Esophagus (tissue), 2 donors: ENCODE results near the gene HEPACAM2. TPM values are rescaled to one million over a fixed set of nuclear protein-coding genes. Genes with fewer than 3 reads are reported as not detected.

Source experiments
- H3K27ac ChIP-seq, 2 donors: one replicate each; pipeline ENCODE4 v1.5.1; 2013; ENCODE audit warnings: low read depth in 2 of 2, mild to moderate bottlenecking in 2 of 2, inconsistent platforms in 1 of 2, low read length in 1 of 2, moderate library complexity in 1 of 2
- H3K27me3 ChIP-seq, 2 donors: one replicate each; pipeline ENCODE4 v1.6.1; 2013; ENCODE audit warnings: low read length in 2 of 2, control low read depth in 1 of 2, mild to moderate bottlenecking in 1 of 2; ENCODE audit not compliant: insufficient read depth in 2 of 2, control insufficient read depth in 1 of 2
- H3K36me3 ChIP-seq, 2 donors: one replicate each; pipeline ENCODE4 v1.6.1; 2013; ENCODE audit warnings: low read length in 1 of 2; ENCODE audit not compliant: control insufficient read depth in 2 of 2, insufficient read depth in 2 of 2
- H3K4me1 ChIP-seq, 2 donors: one replicate each; pipeline ENCODE4 v1.6.1; 2013; ENCODE audit warnings: low read length in 1 of 2; ENCODE audit not compliant: control insufficient read depth in 2 of 2, insufficient read depth in 2 of 2
- H3K4me3 ChIP-seq, 2 donors: one replicate each; pipeline ENCODE4 v1.5.1; 2013; ENCODE audit warnings: low read length in 2 of 2, mild to moderate bottlenecking in 2 of 2, low read depth in 1 of 2, moderate library complexity in 1 of 2
- H3K9me3 ChIP-seq, 2 donors: one replicate each; pipeline ENCODE4 v1.6.1; 2013; ENCODE audit warnings: mild to moderate bottlenecking in 2 of 2, low read depth in 1 of 2, low read length in 1 of 2, moderate library complexity in 1 of 2; ENCODE audit not compliant: control insufficient read depth in 2 of 2, insufficient read depth in 1 of 2
- WGBS, 2 donors: extraction: QIAGEN DNeasy Blood & Tissue Kit; methylation state at CpG; one replicate each; pipeline ENCODE4 v1.1.7; 2013; 5-methylcytosine and 5-hydroxymethylcytosine counted together
- polyA plus RNA-seq, 2 donors: library from polyadenylated mRNA; stranded (reverse); fragments of 200-250 nt; gene quantifications; one replicate each; pipeline ENCODE4 v1.2.3, GENCODE V29; 2013
- donor health status: healthy with polysubstance abuse.
- donor health status: Bipolar disorder and iron deficiency.

HEPACAM2 gene
- polyA plus RNA-seq, 2 donors, result 0.04 TPM; not detected in 1

DNA sequence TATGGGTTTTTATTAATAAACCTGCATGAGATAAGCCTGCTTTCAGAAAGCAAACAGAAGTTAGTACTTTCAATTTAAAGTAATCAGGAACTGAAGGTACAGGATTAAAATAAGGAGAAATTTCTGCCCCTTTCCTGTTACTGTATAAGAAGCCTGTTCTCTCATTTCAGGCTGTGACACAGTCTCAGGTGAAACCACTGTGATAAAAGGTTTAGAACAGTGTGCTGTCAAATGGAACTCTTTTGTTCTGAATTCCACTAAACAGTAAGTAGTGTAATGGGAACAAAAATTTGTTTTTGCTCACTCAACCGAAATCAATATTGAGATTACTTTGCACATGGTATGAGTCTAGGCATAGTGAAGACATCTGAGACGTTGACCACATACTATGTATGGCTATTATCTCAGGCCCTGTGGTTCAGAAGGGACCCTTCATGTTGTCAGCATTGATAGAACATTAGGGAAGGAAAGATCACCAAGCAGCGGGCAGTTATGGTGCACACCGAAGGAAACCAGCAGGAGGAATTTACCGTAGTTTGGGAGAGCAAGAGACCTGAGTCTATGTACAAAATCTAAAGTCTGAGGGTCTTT lies 14.9 kb downstream of the HEPACAM2 start:
- no peaks in the 10 kb centered on the region for H3K36me3 ChIP-seq

DNA sequence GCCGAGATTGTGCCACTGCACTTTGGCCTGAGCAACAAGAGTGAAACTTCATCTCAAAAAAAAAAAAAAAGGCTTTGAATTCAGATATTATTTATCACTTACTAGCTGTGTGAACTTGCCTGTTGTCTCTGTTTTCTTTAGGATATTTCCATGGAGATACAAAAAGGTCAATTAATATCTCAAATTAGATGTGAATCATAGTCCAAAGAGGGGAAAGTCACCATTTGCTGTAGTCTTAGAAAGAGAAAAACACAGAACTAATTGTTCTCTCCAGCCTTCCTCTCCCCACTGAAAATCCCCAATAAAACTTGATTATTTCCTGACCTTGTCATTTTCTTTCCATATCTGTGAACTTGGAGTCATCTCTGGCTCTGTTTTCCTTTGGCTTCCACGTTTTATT lies 21.2 kb downstream of the HEPACAM2 start:
- H3K27ac ChIP-seq, result no peak overlapping the region
- WGBS, 2 donors, result 41 to 46% methylated on average over 2 of the region's 2 CpGs

More for the DNA sequence above, 14.9 kb downstream of the HEPACAM2 start:
- 77 to 79% methylated on average over 5 of the region's 5 CpGs for WGBS, 2 donors
- no peaks in the 10 kb centered on the region for H3K4me1 ChIP-seq
- H3K27ac ChIP-seq, result no peak overlapping the region
- H3K27me3 ChIP-seq, result peaks cover 0 to 2% of the 10 kb centered on the region in 2 donors
- H3K4me3 ChIP-seq, result no peak overlapping the region
- H3K9me3 ChIP-seq, result no peaks in the 10 kb centered on the region

DNA sequence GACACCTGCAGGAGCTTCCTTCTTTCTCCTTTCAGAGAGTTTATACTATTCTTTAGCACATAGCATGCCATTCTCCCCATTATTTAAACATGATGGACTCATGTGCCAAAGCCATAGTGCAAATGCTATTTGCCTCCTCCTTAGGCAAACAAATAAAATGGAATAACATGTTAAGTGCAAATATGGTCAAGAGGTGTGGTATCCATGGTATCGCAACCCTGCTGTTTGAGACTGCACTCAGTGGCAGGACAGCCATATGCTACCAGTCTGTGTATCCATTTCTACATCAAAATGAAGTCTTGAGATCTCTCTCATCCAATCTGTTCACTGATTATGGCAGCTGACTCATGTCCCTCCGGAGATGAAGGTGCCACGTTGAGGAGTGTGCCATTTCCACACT lies 22.8 kb downstream of the HEPACAM2 start:
- H3K27me3 ChIP-seq, result peaks cover 0 to 2% of the 10 kb centered on the region in 2 donors
- no peaks in the 10 kb centered on the region for H3K36me3 ChIP-seq
- WGBS, 2 donors, result 60 to 70% methylated on average over 3 of the region's 3 CpGs
- no peaks in the 10 kb centered on the region for H3K4me1 ChIP-seq
- H3K9me3 ChIP-seq, result no peaks in the 10 kb centered on the region
- no peak overlapping the region for H3K27ac ChIP-seq
- H3K4me3 ChIP-seq, result no peak overlapping the region

More for the DNA sequence above, 21.2 kb downstream of the HEPACAM2 start:
- Histone ChIP-seq H3K4me3 (no peak overlapping the region), H3K9me3 (no peaks in the 10 kb centered on the region), H3K36me3 (no peaks in the 10 kb centered on the region), H3K4me1 (no peaks in the 10 kb centered on the region), H3K27me3 (peaks cover 0 to 2% of the 10 kb centered on the region in 2 donors)

DNA sequence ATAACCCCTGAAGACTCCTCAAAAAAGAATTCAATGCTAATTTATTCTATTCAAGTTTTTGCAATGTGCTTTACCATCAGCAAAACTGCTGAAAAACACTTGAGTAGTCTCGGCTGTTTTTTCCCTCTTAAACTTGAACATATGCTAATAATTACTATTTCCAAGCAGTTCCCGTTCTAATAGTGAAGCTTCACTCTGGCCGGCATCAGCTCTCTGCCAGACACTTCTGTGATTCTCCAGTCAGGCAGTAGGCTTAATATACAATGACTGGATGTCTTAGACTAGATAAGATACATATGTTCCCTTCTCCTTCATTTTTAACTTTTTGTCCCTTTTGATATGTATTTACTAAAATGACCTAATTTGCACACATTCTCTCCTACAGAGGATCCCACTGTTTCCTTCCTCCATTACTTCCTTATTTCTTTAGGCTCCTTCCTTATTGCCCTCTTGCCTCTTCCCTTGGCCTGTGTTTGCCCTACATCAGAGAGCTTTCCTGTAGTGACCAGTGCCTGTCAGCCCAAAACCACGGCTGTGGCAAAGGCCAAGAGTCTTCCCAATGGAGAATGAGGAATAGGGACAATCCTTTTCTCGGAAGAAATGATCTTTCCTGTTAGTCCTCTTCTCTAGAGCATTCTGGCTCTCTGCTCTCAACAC lies 23.5 kb downstream of the HEPACAM2 start:
- Histone ChIP-seq H3K9me3 (no peaks in the 10 kb centered on the region), H3K27me3 (peaks cover 0 to under 1% of the 10 kb centered on the region in 2 donors), H3K4me1 (no peaks in the 10 kb centered on the region), H3K27ac (no peak overlapping the region), H3K4me3 (no peak overlapping the region), H3K36me3 (no peaks in the 10 kb centered on the region)
- 69 to 72% methylated on average over 5 of the region's 5 CpGs for WGBS, 2 donors

DNA sequence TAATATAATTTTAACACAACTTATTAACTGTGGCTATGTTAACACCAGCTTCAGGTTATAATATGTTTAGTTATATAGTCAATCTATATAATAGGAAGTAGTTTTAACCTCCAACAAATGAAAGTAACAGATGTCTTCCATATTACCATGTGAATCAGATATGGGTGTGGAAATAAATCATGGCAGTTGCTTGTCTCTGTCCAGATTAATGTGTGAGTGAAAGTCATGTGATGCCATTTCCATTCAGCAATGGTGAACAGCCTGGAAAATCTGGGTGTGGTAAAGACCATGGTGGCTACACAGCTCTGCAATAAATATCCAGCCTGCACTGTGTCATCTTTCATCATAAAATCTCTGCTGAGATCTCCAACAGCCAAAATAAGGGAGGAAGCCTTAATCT lies 27.8 kb downstream of the HEPACAM2 start:
- Histone ChIP-seq H3K4me3 (no peak overlapping the region), H3K27ac (no peak overlapping the region), H3K9me3 (no peaks in the 10 kb centered on the region), H3K4me1 (no peaks in the 10 kb centered on the region), H3K27me3 (peaks cover 0 to 2% of the 10 kb centered on the region in 2 donors), H3K36me3 (no peaks in the 10 kb centered on the region)

DNA sequence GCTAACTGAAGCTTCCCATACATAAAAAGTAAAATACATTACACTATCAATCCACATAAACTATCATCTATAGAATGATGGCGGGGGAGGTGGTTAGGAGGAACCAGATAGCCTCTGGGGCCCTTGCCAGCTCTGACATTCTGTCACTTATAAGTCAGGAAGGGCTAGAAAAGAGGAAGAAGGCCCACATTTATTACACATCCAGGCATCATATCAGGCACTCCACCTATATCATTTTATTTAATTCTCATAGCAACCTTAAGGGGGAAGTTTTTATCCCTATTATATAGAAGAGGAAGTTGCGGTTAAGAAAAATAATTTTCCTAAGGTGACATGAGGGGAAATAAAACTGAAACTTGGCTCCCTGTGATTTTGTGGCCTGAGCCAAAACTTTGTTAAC lies 29.9 kb downstream of the HEPACAM2 start:
- no peaks in the 10 kb centered on the region for H3K4me1 ChIP-seq
- H3K4me3 ChIP-seq, result no peak overlapping the region
- 81 to 87% methylated on average over 2 of the region's 2 CpGs for WGBS, 2 donors
- no peaks in the 10 kb centered on the region for H3K9me3 ChIP-seq
- no peak overlapping the region for H3K27ac ChIP-seq
- H3K36me3 ChIP-seq, result no peaks in the 10 kb centered on the region
- peaks cover 0 to 2% of the 10 kb centered on the region in 2 donors for H3K27me3 ChIP-seq

DNA sequence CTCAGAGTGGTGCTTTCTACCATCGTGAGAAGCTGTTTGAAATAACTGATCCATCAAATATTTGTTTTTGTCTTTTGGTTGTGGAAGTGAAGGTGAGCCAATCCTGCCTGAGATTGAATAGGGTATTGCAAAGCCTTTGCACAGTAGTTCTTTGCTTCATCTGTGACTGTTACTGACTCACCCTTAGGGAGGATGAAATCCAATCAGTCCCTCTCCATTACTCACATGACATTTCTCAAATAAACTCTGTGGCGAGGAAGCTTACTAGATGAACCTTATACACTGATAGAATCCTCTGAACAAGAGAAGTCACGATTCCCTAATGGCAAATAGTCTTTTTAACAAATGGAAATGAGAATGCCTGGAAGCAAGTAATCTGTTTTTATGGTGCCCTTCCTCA lies 31.9 kb downstream of the HEPACAM2 start:
- Histone ChIP-seq H3K9me3 (no peaks in the 10 kb centered on the region), H3K27me3 (peaks cover 0 to 4% of the 10 kb centered on the region in 2 donors), H3K27ac (no peak overlapping the region), H3K36me3 (no peaks in the 10 kb centered on the region), H3K4me3 (no peak overlapping the region), H3K4me1 (no peaks in the 10 kb centered on the region)
- 40 to 54% methylated on average over 3 of the region's 3 CpGs for WGBS, 2 donors

DNA sequence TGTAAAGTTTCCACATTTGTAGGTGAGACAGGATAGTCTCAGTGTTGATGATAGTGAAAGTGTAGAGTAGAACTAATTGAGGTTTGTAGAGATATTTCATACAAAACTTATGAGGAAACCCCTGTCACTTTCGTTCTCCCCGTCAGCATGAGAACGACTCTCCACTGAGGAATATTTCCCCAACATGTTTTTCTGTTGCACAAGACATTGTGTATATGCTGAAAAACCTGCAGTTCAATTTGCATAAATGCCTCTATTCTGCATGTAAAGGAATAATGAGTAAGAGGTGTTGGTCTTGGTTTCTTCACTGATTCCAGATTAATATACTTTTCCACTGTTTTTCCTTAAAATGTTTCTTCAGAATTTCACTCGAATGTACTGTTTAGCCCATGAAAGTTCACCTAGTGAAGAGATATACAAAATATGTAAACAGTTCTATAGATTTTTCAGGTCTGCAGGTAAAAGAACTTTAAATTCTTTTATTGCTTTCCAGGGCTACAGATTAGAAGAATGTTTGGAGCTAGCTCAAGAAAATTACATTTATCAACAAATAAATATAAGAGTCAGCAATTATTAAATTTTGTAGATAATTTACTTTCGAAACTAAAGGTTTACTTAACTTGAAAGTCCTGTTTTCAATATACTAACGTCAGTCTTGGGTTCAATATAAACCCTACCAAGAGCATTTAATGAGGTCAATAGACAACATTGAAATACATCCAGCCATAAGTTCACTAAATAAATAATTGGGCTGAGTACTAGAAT lies 37.2 kb downstream of the HEPACAM2 start:
- H3K4me3 ChIP-seq, result no peak overlapping the region
- H3K4me1 ChIP-seq, result no peaks in the 10 kb centered on the region
- H3K36me3 ChIP-seq, result no peaks in the 10 kb centered on the region
- H3K9me3 ChIP-seq, result no peaks in the 10 kb centered on the region
- peaks cover 0 to 2% of the 10 kb centered on the region in 2 donors for H3K27me3 ChIP-seq
- no peak overlapping the region for H3K27ac ChIP-seq
- 60 to 72% methylated on average over 6 of the region's 6 CpGs for WGBS, 2 donors

DNA sequence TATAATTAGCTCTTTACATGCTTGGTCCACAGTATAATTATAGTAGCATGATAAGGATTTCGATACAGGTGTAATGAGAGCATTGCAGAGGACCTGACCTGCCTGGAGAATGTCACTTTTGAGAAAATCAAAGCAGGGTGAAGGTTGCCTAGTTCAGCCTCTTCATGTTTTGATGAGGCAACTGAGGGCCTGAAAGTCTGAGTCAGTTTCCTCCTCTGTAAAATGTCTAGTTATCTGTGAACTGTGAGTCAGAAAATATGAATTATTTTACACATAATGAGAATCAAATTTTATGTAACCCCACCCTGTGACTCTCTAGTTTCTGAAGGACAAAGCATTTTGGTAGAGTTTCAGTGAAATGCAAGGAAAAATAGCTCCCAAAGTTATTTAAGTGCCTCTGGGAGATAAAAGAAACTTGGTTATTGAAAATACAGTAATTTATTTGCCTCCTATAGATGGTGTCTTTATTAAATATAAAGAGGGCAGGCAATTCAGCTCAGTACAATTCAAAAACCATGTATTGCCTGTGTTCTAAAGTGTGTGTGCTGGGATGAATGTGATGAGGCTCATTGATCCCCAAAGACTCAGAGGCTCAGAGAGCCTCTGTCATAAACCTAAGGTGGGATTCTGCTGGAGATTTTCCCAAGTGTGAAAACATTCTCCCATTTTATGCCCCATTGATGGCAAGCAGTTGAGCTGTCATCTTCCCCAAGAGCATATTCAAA lies 40.8 kb downstream of the HEPACAM2 start:
- Histone ChIP-seq H3K27me3 (no peaks in the 10 kb centered on the region), H3K4me1 (no peaks in the 10 kb centered on the region), H3K27ac (no peak overlapping the region), H3K36me3 (no peaks in the 10 kb centered on the region), H3K4me3 (no peak overlapping the region), H3K9me3 (no peaks in the 10 kb centered on the region)
- 33 to 44% methylated on average over 1 of the region's 1 CpG for WGBS, 2 donors
